Tongue (tissue), 2 donors: ENCODE measurements around the gene LUZP1. TPM values are rescaled to one million over a fixed set of nuclear protein-coding genes. Genes with fewer than 3 reads are reported as not detected.
"Not testable (repeated sequence)": the region's sequence is repeated elsewhere in the genome, so short reads cannot be mapped to it uniquely, and the experiment has no call there.

Experiments
- DNase-seq: peaks from one replicate; pipeline ENCODE4 v3.0.0-alpha.2; 2015
- total RNA-seq: library from RNA; depleted of rRNA; stranded (reverse); fragments of >200 nt; gene quantifications from one replicate; pipeline ENCODE4 v1.2.3, GENCODE V29; 2014

LUZP1 gene
- total RNA-seq: 22.5 TPM

GRCh38 chr1:23168445-23169194, at the start of gene LUZP1:
Gene LUZP1 (minus strand): TSS chr1:23168856.
- peak; percentile 95 for DNase-seq

- DNase-seq: peak; percentile 45
Measured at GRCh38 chr1:23217421-23218115, 48.9 kb upstream of the LUZP1 start, which contains the start of gene HTR1D. Gene HTR1D (minus strand): TSS chr1:23217502. CDS start chr1:23194219, 23,283 bp downstream.

- no peak for DNase-seq
Measured at GRCh38 chr1:23216771-23217420, 48.2 kb upstream of the LUZP1 start.

GRCh38 chr1:23215751-23216449, 47.2 kb upstream of the LUZP1 start:
- no peak for DNase-seq

- no peak for DNase-seq
Measured at GRCh38 chr1:23215291-23215690, 46.6 kb upstream of the LUZP1 start.

GRCh38 chr1:23214640-23215039, 46.0 kb upstream of the LUZP1 start:
- no peak for DNase-seq

GRCh38 chr1:23211955-23212354, 43.3 kb upstream of the LUZP1 start:
- DNase-seq: no peak

- no peak for DNase-seq
Measured at GRCh38 chr1:23210963-23211362, 42.3 kb upstream of the LUZP1 start.

- DNase-seq: no peak
Measured at GRCh38 chr1:23210351-23210785, 41.7 kb upstream of the LUZP1 start.

- DNase-seq: no peak
Measured at GRCh38 chr1:23209770-23210169, 41.1 kb upstream of the LUZP1 start.

- DNase-seq: no peak
Measured at GRCh38 chr1:23208527-23208926, 39.9 kb upstream of the LUZP1 start.

- DNase-seq: not testable (repeated sequence)
Measured at GRCh38 chr1:23207733-23208132, 39.1 kb upstream of the LUZP1 start.

GRCh38 chr1:23202263-23202749, 33.6 kb upstream of the LUZP1 start:
- no peak for DNase-seq

- no peak for DNase-seq
Measured at GRCh38 chr1:23200883-23201282, 32.2 kb upstream of the LUZP1 start.

GRCh38 chr1:23198373-23198772, 29.7 kb upstream of the LUZP1 start:
- no peak for DNase-seq

- no peak for DNase-seq
Measured at GRCh38 chr1:23196627-23197328, 28.1 kb upstream of the LUZP1 start.

GRCh38 chr1:23194119-23194984, 25.7 kb upstream of the LUZP1 start:
- no peak for DNase-seq

GRCh38 chr1:23193391-23194118, 24.9 kb upstream of the LUZP1 start:
- DNase-seq: no peak

- DNase-seq: no peak
Measured at GRCh38 chr1:23191199-23191598, 22.5 kb upstream of the LUZP1 start.

GRCh38 chr1:23188936-23189452, 20.3 kb upstream of the LUZP1 start:
- not testable (repeated sequence) for DNase-seq
